ENCODE measurements around the gene COL28A1. TPM values are rescaled to one million over a fixed set of nuclear protein-coding genes. Genes with fewer than 3 reads are reported as not detected.

Gene COL28A1
- total and polyA plus RNA-seq, 8 donors = 0.58 to 39.7 (median 4.5) TPM

GRCh38 chr7:7317850-7318249 lies 217.8 kb downstream of the COL28A1 start:
- Histone ChIP-seq H3K27ac (no peak overlapping the region), H3K27me3 (no peaks in the 10 kb centered on the region), H3K4me1 (peaks cover 0 to 6% (median 3%) of the 10 kb centered on the region in 4 donors), H3K36me3 (no peaks in the 10 kb centered on the region), H3K9me3 (no peaks in the 10 kb centered on the region), H3K4me3 (no peak overlapping the region)
- intact Hi-C loops (cut with DNase I; ENCODE audit: low total_unique reads) = no loop called here
- 81 to 90% (median 86%) methylated on average over 4 of the region's 4 CpGs for WGBS, 5 donors
- TF ChIP-seq POLR2A (IDR thresholded peaks at IDR 0.05) (no peak), EP300 (IDR thresholded peaks at IDR 0.05) (no peak), CTCF (IDR thresholded peaks at IDR 0.05) (no peak), POLR2AphosphoS5 (IDR thresholded peaks at IDR 0.05) (no peak)
- DNase-seq = no peak

- H3K36me3 ChIP-seq = no peaks in the 10 kb centered on the region
- intact Hi-C loops (cut with DNase I; ENCODE audit: low total_unique reads) = no loop called here
- WGBS, 5 donors = 68 to 94% (median 90%) methylated on average over 3 of the region's 3 CpGs
- no peaks in the 10 kb centered on the region for H3K9me3 ChIP-seq
- no peaks in the 10 kb centered on the region for H3K27me3 ChIP-seq
- TF ChIP-seq POLR2AphosphoS5 (IDR thresholded peaks at IDR 0.05) (no peak), POLR2A (IDR thresholded peaks at IDR 0.05) (no peak), EP300 (IDR thresholded peaks at IDR 0.05) (no peak), CTCF (IDR thresholded peaks at IDR 0.05) (no peak)
- H3K27ac ChIP-seq = no peak overlapping the region
- H3K4me3 ChIP-seq = no peak overlapping the region
- no peak for DNase-seq
- H3K4me1 ChIP-seq = no peaks in the 10 kb centered on the region
Measured at GRCh38 chr7:7315851-7316250, 219.8 kb downstream of the COL28A1 start.

DNA sequence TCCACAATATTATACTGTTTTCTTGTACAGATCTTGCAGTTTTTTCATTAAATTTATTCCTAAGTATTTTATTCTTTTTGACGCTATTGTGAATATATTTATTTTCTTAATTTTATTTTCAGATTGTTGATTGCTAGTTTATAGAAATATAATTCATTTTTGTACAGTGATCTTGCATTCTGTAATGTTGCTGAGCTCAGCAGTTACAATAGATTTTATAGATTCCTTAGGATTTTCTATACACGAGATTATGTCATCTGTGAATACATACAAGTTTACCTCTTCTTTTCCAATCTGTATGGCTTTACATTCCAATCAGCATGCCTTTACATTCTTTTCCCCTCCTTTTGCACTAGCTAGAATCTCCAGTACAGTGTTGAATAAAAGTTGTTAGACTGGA lies 223.3 kb downstream of the COL28A1 start:
- no peaks in the 10 kb centered on the region for H3K9me3 ChIP-seq
- no peaks in the 10 kb centered on the region for H3K27me3 ChIP-seq
- intact Hi-C loops (cut with DNase I; ENCODE audit: low total_unique reads) = no loop called here
- no peaks in the 10 kb centered on the region for H3K36me3 ChIP-seq
- no peak for DNase-seq
- 83 to 91% (median 86%) methylated on average over 2 of the region's 2 CpGs for WGBS, 5 donors
- TF ChIP-seq POLR2AphosphoS5 (IDR thresholded peaks at IDR 0.05) (no peak), EP300 (IDR thresholded peaks at IDR 0.05) (no peak), POLR2A (IDR thresholded peaks at IDR 0.05) (no peak), CTCF (IDR thresholded peaks at IDR 0.05) (no peak)
- no peak overlapping the region for H3K4me3 ChIP-seq
- H3K4me1 ChIP-seq = no peaks in the 10 kb centered on the region
- H3K27ac ChIP-seq = no peak overlapping the region

DNA sequence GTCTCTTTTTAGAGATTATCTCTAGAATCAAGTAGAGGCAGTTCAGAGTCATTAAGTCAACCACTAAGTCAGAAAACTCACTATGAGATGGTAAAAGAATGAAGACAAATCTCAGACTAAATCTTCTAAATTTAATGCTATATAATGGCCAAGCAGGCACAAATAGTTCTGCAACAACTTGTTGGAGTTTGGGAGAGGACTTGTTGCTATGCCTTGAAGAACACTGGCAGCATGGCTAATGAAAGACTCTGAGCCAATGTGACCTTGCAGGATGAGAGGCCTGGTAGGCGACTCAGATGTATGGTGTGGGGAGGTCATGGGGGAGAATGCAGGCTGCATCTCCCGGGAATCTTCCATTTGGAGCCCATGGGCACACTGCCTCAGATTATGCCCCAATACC lies 224.7 kb downstream of the COL28A1 start:
- no peaks in the 10 kb centered on the region for H3K9me3 ChIP-seq
- intact Hi-C loops (cut with DNase I; ENCODE audit: low total_unique reads) = no loop called here
- TF ChIP-seq POLR2AphosphoS5 (IDR thresholded peaks at IDR 0.05) (no peak), EP300 (IDR thresholded peaks at IDR 0.05) (no peak), CTCF (IDR thresholded peaks at IDR 0.05) (no peak), POLR2A (IDR thresholded peaks at IDR 0.05) (no peak)
- DNase-seq = no peak
- no peaks in the 10 kb centered on the region for H3K4me1 ChIP-seq
- H3K4me3 ChIP-seq = no peak overlapping the region
- no peaks in the 10 kb centered on the region for H3K27me3 ChIP-seq
- WGBS, 5 donors = 78 to 98% (median 91%) methylated on average over 2 of the region's 2 CpGs
- no peaks in the 10 kb centered on the region for H3K36me3 ChIP-seq
- no peak overlapping the region for H3K27ac ChIP-seq
